Measurements from ENCODE around the gene CNGA2. TPM values are rescaled to one million over a fixed set of nuclear protein-coding genes. Genes with fewer than 3 reads are reported as not detected.

The CNGA2 gene
- total RNA-seq (2011; cell fraction: chromatin; rRNA removed; ENCODE audit: low replicate concordance) = not detected in 2 replicates
- total RNA-seq (2011; cell fraction: nucleolus; rRNA removed) = not detected in 2 replicates
- not detected in 2 replicates for total RNA-seq (2011; cell fraction: nucleoplasm; rRNA removed)
- not detected in 2 replicates for total RNA-seq (2014; rRNA removed)
- total RNA-seq (2014; rRNA removed; fragmentation: Illumina TruSeq; extraction: Trizol) = not detected in 2 replicates
- total RNA-seq (2015; rRNA removed; fragmentation: Illumina TruSeq; extraction: Trizol) = not detected in 2 replicates
- not detected in 2 replicates for total RNA-seq (2021)
- polyA plus RNA-seq (2011; rRNA removed) = not detected in 2 replicates
- not detected in 2 replicates for polyA plus RNA-seq (2011; cell fraction: cytosol; rRNA removed)
- polyA plus RNA-seq (2011; cell fraction: nucleus; rRNA removed) = not detected in 2 replicates
- polyA plus RNA-seq (2012) = not detected in 2 replicates
- polyA plus RNA-seq (2014; fragmentation: Illumina TruSeq; extraction: Trizol) = not detected in 2 replicates
- not detected for polyA plus RNA-seq (2014; fragmentation: Nextera tagmentation; extraction: Ambion mirVana)
- not detected in 2 replicates for polyA plus RNA-seq (2014; rRNA removed)
- polyA minus RNA-seq (2011; rRNA and poly(A)+ RNA removed) = not detected in 2 replicates
- not detected in 2 replicates for polyA minus RNA-seq (2011; cell fraction: cytosol; rRNA and poly(A)+ RNA removed)
- polyA minus RNA-seq (2011; cell fraction: nucleus; rRNA and poly(A)+ RNA removed) = not detected in 2 replicates
- not detected for Bru-seq, nascent RNA
- BruChase-seq, experiment 1, labeled RNA remaining after a 2-hour chase = not detected
- BruChase-seq, experiment 2, labeled RNA remaining after a 6-hour chase = not detected
- long read RNA-seq, experiment 1 = 0 reads
- long read RNA-seq, experiment 2 = 0 reads
- long read RNA-seq, experiment 3 = 0 reads

- Histone ChIP-seq H3K9ac (ENCODE audit: insufficient read depth in 1 of 2, low read depth in 2 of 2, low read length in 2 of 2) (no peak within 1 kb of the TSS), H2AFZ (ENCODE audit: low read depth, low read length) (no peak within 1 kb of the TSS), H3K4me3 (no peak within 1 kb of the TSS), H3K4me2 (ENCODE audit: insufficient read depth, low read length) (no peak within 1 kb of the TSS), H3K27me3 (ENCODE audit: control insufficient read depth in 2 of 2, insufficient read depth in 2 of 2, low read length in 2 of 2) (peaks cover 0 to 44% of the 10 kb centered on the region in 2 experiments; a peak in 4 of 5 replicates), H3K9me3 (replicated peaks; ENCODE audit: control insufficient read depth, insufficient read depth, low read depth, low read length) (no peaks in the 10 kb centered on the region), H3K9me1 (ENCODE audit: control insufficient read depth, insufficient read depth, low read length) (no peaks in the 10 kb centered on the region), H3K79me2 (ENCODE audit: control insufficient read depth, insufficient read depth, low read length) (no peaks in the 10 kb centered on the region), H3K36me3 (ENCODE audit: control insufficient read depth, insufficient read depth, low read length) (no peaks in the 10 kb centered on the region), H3K4me1 (replicated peaks in 1 of 2; ENCODE audit: control insufficient read depth in 2 of 2, insufficient read depth in 2 of 2, low read length in 2 of 2) (no peaks in the 10 kb centered on the region), H3K27ac (ENCODE audit: extremely low read depth, low read depth, low read length) (no peak within 1 kb of the TSS), H4K20me1 (replicated peaks; ENCODE audit: control insufficient read depth, insufficient read depth, low read length) (no peaks in the 10 kb centered on the region)
- CTCF ChIA-PET (ENCODE audit: low intra/inter-chr PET ratio) = no interaction called here
- in situ Hi-C loops (cut with MboI) (no loop called here), intact Hi-C loops (cut with micrococcal nuclease) (no loop called here)
- ATAC-seq (no peak), DNase-seq (ENCODE audit: extremely low read depth in 1 of 4, low spot score in 3 of 4) (no peak), FAIRE-seq (no peak)
- BruUV-seq (replicated peaks) = no TSS peak
- WGBS (ENCODE audit: insufficient coverage, low coverage, missing lambda C conversion rate) = 4% methylated on average over 4 of the region's 4 CpGs
- POLR2A ChIA-PET = no interaction called here
- TF ChIP-seq EP300 (IDR thresholded peaks at IDR 0.05; ENCODE audit: low read length) (no peak), ZKSCAN3 (CRISPR knock-in tag; IDR thresholded peaks at IDR 0.05) (no peak), ZNF444 (CRISPR knock-in tag; IDR thresholded peaks at IDR 0.05) (no peak), GTF2E2 (tag; IDR thresholded peaks at IDR 0.05) (no peak), CUX1 (CRISPR knock-in tag; IDR thresholded peaks at IDR 0.05) (no peak), ZBED1 (IDR thresholded peaks at IDR 0.05) (no peak)
- TF ChIP-seq, protein P1, sequence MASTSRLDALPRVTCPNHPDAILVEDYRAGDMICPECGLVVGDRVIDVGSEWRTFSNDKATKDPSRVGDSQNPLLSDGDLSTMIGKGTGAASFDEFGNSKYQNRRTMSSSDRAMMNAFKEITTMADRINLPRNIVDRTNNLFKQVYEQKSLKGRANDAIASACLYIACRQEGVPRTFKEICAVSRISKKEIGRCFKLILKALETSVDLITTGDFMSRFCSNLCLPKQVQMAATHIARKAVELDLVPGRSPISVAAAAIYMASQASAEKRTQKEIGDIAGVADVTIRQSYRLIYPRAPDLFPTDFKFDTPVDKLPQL (IDR thresholded peaks at IDR 0.05; ENCODE audit: extremely low read depth, insufficient read length) = no peak
Observed at GRCh38 chrX:151734446-151734845, at the start of gene CNGA2. Gene CNGA2 (plus strand): TSS chrX:151734746. CDS start chrX:151738484, 3,738 bp downstream.

All from K562 (cell line).